Femur (tissue), 1 donor: ENCODE results near the gene HSPB1.
"Not testable (repeated sequence)": the region's sequence is repeated elsewhere in the genome, so short reads cannot be mapped to it uniquely, and the experiment has no call there.

Experiments
- DNase-seq: peaks from one replicate; pipeline ENCODE4 v3.0.0-alpha.2; 2017

HSPB1 gene

DNA sequence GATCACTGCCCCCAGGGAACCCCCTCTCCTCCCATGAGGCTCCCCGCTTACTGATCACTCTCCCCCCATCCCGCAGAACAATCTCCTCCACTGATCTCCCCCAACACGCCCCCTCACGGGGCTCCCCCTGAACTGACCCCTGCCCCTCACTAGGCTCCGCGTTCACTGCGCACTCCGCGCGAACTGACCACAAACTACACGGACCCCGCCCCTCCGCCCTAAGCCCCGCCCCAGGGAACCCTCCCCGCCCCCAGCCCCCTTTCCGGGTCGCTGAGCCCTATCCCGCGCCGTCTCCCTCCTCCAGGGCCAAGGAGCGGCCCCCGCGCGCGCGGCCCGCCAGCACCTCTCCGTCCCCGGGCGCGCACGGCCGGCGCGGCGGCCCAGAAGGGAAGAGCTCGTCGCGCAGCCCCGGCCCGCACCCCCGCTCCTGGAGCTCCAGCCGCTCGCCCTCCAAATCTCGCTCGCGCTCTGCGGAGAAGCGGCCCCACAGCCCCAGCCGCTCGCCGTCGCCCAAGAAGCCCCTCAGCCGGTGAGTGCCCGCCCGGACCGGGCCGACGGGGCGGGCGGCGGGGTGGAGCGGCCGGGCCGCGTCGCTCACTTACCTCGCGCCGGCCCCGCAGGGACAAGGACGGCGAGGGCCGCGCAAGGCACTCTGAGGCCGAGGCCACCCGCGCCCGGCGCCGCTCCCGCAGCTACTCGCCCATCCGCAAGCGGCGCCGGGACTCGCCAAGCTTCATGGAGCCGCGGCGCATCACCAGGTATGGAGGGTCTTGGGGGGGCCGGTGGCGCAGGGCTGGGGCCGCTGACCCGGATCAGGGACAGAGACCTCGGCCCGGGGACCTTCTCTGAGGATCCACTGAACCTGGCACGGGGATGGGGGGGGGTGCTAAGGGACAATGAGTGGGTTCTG is 19.9 kb upstream of the HSPB1 start:
- no peak for DNase-seq

GRCh38 chr7:76283254-76284159 is 19.0 kb upstream of the HSPB1 start:
- DNase-seq, result no peak

DNA sequence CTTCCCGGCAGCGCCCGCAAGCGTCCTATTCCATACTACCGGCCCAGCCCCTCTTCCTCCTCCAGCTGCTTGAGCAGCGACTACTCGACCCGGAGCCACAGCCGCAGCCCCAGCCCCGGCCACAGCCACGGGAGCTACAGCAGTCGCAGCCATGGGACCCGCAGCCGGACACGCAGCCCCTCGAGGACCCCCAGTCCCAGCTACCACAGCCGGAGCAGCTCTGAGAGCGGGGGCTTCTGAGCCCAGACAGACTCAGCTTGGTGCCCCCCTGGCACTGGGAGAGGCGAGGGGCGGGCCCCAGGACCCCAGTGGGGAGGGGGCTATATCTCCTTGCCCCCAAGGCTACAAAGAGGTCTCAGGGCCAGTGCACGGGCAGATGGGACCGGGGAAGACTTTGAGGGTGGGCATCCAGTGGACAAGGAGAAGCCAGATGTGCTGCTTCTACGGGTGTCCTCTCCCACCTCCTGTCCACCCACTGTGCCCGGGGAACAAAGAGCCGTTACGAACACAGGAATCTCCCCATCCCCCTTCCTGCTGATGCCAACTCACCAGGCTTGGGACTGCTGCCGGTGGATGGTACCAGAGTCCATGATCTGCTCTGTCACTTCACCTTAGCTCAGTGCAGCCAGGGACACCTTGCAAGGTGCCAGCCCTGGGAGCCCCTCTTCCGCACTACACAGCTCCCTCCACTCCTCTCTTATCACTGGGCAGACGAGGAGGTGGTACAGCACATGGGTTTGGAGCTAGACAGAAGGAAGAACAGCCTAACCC is 16.7 kb upstream of the HSPB1 start:
- DNase-seq, result no peak

DNA sequence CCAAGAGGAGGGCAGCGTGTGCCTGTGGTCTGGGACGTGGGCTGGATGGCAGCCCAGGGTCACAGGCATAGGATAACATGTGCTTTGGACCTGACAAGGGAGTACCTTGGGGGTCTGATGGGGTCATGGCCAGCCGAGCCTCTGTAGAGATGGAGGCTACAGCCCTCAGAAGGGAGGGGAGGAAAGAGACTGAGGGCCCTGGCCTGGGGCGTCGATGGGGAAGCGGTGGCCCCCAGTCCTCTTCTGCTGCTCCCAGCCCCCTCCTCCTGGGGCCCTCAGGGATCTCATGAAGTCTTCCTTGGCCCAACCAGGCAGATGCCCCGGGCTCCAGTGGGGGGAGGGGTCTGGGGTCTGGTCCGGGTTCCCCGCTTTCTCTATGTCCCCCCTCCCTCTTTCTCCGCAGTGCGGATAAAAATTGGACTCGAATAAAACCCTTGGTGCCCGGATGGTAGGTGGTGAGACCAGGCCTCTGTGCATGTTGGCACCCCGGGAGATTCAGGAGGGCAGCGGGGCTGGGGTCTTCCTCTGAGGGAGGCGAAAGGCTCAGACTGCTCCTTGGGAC is 15.6 kb upstream of the HSPB1 start:
- no peak for DNase-seq

DNA sequence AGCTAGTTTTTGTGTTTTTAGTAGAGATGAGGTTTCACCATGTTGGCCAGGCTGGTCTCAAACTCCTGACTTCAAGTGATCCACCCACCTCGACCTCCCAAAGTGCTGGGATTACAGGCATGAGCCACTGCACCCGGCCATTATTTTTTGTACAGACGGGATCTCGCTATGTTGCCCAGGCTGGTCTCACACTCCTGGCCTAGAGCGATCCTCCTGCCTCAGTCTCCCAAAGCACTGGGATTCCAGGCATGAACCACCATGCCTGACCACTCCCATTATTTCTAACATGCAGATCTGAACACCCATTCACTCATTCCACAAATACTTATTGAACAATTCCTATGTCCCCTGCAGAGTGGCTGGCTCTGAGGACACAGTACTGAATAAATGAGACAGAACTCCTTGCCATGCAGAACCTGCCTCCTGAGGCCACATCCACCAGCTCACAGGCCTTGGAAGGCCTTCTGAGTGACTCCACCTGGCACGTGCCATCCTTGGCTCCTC is 11.6 kb upstream of the HSPB1 start:
- DNase-seq, result not testable (repeated sequence)

- peak; percentile 93 for DNase-seq
These were observed 10.9 kb upstream of the HSPB1 start for GRCh38 chr7:76291351-76292212.

DNA sequence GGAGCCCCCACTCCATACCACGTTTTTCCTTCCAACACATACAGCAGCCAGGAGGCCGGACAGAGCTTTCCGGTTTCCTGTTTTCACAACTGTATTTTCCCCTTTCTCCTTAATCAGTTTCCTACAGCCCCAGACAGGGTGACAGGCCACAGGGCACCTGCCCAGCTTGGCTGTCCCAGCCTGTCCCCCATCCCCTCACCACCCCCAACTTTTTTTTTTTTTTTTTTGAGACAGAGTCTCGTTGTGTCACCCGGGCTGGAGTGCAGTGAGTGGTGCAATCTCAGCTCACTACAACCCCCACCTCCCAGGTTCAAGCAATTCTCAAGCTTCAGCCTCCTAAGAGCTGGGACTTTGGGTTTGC is 10.3 kb upstream of the HSPB1 start:
- no peak for DNase-seq

GRCh38 chr7:76292911-76293310 is 9.6 kb upstream of the HSPB1 start:
- not testable (repeated sequence) for DNase-seq

GRCh38 chr7:76293407-76293901 is 9.0 kb upstream of the HSPB1 start:
- DNase-seq, result no peak

DNA sequence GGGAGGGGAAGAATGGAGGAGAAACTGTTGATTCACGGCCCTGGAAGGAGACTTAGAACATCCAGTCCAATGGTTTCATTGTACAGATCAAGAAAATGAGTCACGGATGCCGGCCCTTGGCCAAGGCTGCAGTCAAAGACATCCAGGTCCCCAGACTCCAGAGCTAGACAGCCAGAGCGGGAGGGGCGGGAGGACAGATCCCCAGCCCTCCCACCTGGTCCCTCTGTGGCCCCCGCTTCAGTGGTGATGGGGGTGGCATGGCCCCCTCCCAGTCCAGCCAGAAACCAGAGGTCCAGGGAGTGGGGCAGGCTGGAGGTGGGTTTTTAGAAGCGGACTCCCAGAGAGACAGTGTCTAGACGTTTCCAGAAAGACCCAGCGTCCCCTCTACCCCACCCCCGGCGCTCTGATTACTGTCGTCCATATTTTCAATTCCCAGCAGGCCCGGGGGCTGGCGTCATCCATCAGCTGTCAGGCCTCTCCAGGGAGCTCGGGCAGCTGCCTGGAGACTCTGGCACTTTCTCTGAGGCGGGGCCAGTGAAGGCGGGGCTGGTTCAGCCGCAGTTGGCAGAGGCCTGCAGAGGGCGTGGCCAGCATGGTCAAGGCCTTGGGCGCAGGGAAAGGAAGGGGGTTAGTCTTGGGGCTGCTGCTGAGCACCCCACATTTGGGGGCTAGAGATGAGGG is 8.0 kb upstream of the HSPB1 start:
- DNase-seq, result peak; percentile 95

- DNase-seq, result no peak
These were observed 5.4 kb upstream of the HSPB1 start for GRCh38 chr7:76296743-76297740.

DNA sequence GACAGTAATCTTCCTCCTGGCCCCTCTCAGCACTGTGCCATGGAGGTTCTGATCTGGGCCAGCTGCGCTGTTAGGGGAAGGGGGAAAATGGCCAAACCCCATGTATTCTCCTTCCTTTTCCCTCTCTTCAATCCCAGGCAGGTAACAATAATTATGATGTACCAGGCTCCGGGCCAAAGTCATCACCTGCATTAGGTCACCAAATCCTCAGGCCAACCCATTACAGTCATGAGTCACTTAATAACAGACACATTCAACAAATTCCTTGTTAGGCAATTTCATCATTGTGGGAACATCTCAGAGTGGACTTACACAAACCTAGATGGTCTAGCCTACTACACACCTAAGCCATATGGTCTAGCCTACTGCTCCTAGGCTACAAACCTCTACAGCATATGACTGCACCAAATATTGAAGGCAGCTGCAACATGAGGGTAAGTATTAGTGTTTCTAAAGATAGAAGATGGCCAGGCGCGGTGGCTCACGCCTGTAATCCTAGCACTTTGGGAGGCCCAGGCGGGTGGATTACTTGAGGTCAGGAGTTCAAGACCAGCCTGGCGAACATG is 2.2 kb upstream of the HSPB1 start:
- no peak for DNase-seq

DNA sequence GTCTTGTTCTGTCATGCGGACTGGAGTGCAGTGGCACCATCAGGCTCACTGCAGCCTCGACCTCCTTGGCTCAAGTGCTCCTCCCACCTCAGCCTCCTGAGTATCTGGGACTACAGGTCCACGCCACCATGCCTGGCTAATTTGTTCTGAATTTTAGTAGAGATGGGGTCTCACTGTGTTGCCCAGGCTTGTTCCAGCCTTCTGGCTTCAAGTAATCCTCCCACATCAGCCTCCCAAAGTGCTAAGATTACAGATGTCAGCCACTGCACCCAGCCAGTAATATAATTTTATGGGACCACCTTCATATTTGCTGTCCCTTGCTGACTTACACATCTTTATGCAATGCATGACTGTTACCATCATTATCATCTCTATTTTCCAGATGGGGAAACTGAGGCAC is 1.5 kb upstream of the HSPB1 start:
- no peak for DNase-seq

DNA sequence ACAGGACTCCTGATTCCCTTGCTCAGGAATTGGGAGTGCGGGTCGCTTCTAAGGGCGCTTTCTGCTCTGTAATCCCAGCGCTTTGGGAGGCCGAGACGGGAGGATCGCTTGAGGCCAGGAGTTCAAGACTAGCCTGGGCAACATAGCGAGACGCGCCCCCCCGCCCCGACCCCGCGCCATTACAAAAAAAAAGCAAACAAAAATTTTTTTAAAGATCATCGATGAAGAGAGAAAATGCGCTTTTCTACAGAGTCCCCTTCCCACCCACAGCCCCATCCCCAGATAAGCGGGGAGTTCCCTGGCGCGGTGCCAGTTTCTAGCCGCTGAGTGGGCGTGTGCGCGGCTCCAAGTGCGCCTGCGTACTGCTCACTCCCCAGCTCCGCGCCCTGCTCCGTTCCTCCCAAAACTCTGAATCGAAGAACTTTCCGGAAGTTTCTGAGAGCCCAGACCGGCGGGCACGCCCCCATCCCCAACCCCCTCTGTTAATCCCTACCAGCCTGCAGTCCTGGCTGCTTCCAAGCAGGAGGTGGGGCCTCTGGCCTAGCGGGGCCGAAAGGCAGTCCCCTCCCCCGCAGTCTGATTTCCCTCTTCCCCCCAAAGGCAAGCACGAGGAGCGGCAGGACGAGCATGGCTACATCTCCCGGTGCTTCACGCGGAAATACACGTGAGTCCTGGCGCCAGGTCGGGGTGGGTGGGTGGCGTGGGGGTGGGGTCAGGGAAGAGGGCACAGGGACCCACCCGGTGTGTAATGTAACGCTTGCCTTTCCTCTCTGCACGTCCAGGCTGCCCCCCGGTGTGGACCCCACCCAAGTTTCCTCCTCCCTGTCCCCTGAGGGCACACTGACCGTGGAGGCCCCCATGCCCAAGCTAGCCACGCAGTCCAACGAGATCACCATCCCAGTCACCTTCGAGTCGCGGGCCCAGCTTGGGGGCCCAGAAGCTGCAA is 1.0 kb downstream of the HSPB1 start:
- peak; percentile 95 for DNase-seq

- DNase-seq, result no peak
These were observed 2.5 kb downstream of the HSPB1 start for GRCh38 chr7:76304888-76305375.

DNA sequence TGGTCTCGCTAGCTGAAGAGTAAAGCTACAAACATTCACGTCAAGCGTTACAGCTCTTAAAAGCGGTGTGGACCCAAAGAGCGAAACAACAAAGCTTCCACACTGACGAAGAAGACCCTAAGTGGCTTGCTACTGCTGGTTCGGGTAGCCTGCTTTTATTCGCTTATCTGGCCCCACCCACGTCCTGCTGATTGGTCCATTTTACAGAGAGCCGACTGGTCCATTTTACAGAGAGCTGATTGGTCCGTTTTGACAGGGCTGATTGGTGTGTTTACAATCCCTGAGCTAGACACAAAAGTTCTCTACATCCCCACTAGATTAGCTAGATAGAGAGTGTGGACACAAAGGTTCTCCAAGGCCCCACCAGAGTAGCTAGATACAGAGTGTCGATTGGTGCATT is 6.4 kb downstream of the HSPB1 start:
- DNase-seq, result not testable (repeated sequence)

DNA sequence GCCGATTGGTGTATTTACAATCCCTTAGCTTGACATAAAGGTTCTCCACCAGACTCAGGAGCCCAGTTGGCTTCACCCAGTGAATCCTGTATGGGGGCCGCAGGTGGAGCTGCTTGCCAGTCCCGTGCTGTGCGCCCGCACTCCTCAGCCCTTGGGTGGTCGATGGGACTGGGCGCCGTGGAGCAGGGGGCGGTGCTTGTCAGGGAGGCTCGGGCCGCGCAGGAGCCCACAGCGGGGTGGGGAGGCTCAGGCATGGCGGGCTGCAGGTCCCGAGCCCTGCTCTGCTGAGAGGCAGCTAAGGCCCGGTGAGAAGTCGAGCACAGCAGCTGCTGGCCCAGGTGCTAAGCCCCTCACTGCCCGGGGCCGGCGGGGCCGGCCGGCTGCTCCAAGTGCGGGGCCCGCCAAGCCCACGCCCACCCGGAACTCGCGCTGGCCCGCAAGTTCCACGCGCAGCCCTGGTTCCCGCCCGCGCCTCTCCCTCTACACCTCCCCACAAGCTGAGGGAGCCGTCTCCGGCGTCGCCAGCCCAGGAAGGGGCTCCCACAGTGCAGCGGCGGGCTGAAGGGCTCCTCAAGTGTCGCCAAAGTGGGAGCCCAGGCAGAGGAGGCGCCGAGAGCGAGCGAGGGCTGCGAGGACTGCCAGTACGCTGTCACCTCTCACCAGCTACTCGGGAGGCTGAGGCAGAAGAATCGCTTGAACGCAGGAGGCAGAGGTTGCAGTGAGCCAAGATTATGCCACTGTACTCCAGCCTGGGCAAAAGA is 7.0 kb downstream of the HSPB1 start:
- DNase-seq, result not testable (repeated sequence)
